ENCODE results near the gene STK16. TPM values are rescaled to one million over a fixed set of nuclear protein-coding genes. Genes with fewer than 3 reads are reported as not detected.

STK16 gene
- total RNA-seq, 1 experiment from 2014 or later, result 21.6 TPM

- no peaks in the 10 kb centered on the region for H3K79me2 ChIP-seq (ENCODE audit: insufficient read depth, low read length)
- H3K9me3 ChIP-seq (ENCODE audit: control insufficient read depth, low read depth, low read length), result no peaks in the 10 kb centered on the region
- H3K79me1 ChIP-seq (ENCODE audit: insufficient read depth, low read depth, low read length, poor library complexity, severe bottlenecking), result no peaks in the 10 kb centered on the region
- no peak overlapping the region for H2AK5ac ChIP-seq (ENCODE audit: insufficient read length, low read length)
- peak overlapping the region; percentile 72 for H3K4me2 ChIP-seq (ENCODE audit: insufficient read depth, insufficient read length, low read length)
- Mint-ChIP-seq H3K4me1 (peaks cover 28 to 40% of the 10 kb centered on the region in 2 experiments), H3K36me3 (ENCODE audit: insufficient read depth in 1 of 3, low read depth in 3 of 3) (peaks cover 9 to 24% (median 23%) of the 10 kb centered on the region in 3 experiments; a peak in 6 of 7 replicates), H3K27ac (no peak overlapping the region), H3K9me3 (peaks cover 0 to 2% of the 10 kb centered on the region in 2 experiments; a peak in 3 of 5 replicates), H3K4me3 (peak overlapping the region; percentile 69 to 88), H3K27me3 (ENCODE audit: low read depth) (peaks cover 62% of the 10 kb centered on the region)
- H4K20me1 ChIP-seq (ENCODE audit: control insufficient read depth, insufficient read depth, insufficient read length), result no peaks in the 10 kb centered on the region
- H2BK20ac ChIP-seq (ENCODE audit: low read depth, low read length, poor library complexity, severe bottlenecking), result no peak overlapping the region
- TF ChIP-seq CTCF (conservative IDR thresholded peaks at IDR 0.05), result no peak
- no peak overlapping the region for H3K23ac ChIP-seq (ENCODE audit: insufficient read length, low read depth, low read length)
- H2BK15ac ChIP-seq (ENCODE audit: low read depth, low read length), result no peak overlapping the region
- H3K14ac ChIP-seq (ENCODE audit: insufficient read depth, low read length), result no peak overlapping the region
- H3K9ac ChIP-seq (ENCODE audit: extremely low read depth, insufficient read length, low read length), result no peak overlapping the region
- no peak for DNase-seq
- H4K91ac ChIP-seq (ENCODE audit: insufficient read length, low read depth, low read length), result no peak overlapping the region
- H3K18ac ChIP-seq (ENCODE audit: insufficient read length, low read depth, low read length), result no peak overlapping the region
- no peak overlapping the region for H3K4ac ChIP-seq (ENCODE audit: low read depth, low read length)
- peaks cover 22% of the 10 kb centered on the region for H3K23me2 ChIP-seq (ENCODE audit: insufficient read length, low read depth, low read length, poor library complexity, severe bottlenecking)
- WGBS (ENCODE audit: extremely low coverage, insufficient read length, low lambda C conversion rate), result no CpG with 5 or more reads among the region's 5 CpGs
- H4K8ac ChIP-seq (replicated peaks; ENCODE audit: insufficient read length, low read depth, low read length), result no peak overlapping the region
- no peak overlapping the region for H2AFZ ChIP-seq (ENCODE audit: low read length)
- H4K5ac ChIP-seq (ENCODE audit: insufficient read length, low read depth, low read length), result no peak overlapping the region
- H3K27me3 ChIP-seq (ENCODE audit: insufficient read depth, low read length), result peaks cover 21% of the 10 kb centered on the region
- H2BK12ac ChIP-seq (ENCODE audit: insufficient read length, low read depth, low read length), result no peak overlapping the region
- no peak overlapping the region for H2BK120ac ChIP-seq (ENCODE audit: low read depth, low read length, poor library complexity, severe bottlenecking)
- peaks cover 3% of the 10 kb centered on the region; the same call in 1 of the 2 replicates for H3K4me1 ChIP-seq (ENCODE audit: insufficient read depth, low read length)
- no peak overlapping the region for H3K56ac ChIP-seq (ENCODE audit: insufficient read length, low read depth, low read length)
- no peak overlapping the region for H3T11ph ChIP-seq (ENCODE audit: low read length)
- no peak overlapping the region for H3K27ac ChIP-seq (ENCODE audit: insufficient read length, low read depth, low read length)
- no peak overlapping the region for H2BK5ac ChIP-seq (ENCODE audit: insufficient read length, low read length)
Observed at GRCh38 chr2:219252084-219252483, 6.8 kb downstream of the STK16 start.
